Mesenchymal stem cell (in vitro differentiated cells and primary cell): ENCODE results near the gene EMC6.

ENCODE experiments used
- DNase-seq: peaks from one replicate; pipeline ENCODE4 v3.0.0-alpha.2; 2013
- H2AFZ ChIP-seq: one replicate; pipeline ENCODE4 v1.6.1; 2013; ENCODE audit warnings: low read depth, mild to moderate bottlenecking, control low read depth, inconsistent platforms, low read length, moderate library complexity
- H2AK5ac ChIP-seq: 2 replicates; pipeline ENCODE4 v1.6.1; 2013; ENCODE audit warnings: low read length, moderate library complexity, mild to moderate bottlenecking, inconsistent platforms; ENCODE audit not compliant: severe bottlenecking
- H2BK120ac ChIP-seq: one replicate; pipeline ENCODE4 v1.6.1; 2013; ENCODE audit warnings: low read depth, mild to moderate bottlenecking, inconsistent platforms, low read length, moderate library complexity
- H2BK12ac ChIP-seq, 2 experiments: one replicate each; pipeline ENCODE4 v1.6.1; 2013; ENCODE audit warnings: inconsistent platforms in 2 of 2, low read length in 2 of 2, mild to moderate bottlenecking in 2 of 2, moderate library complexity in 2 of 2, control low read depth in 1 of 2
- H2BK15ac ChIP-seq: one replicate; pipeline ENCODE4 v1.6.1; 2013; ENCODE audit warnings: mild to moderate bottlenecking, low read depth, inconsistent platforms; ENCODE audit not compliant: poor library complexity, severe bottlenecking
- H2BK5ac ChIP-seq: 2 replicates; pipeline ENCODE4 v1.6.1; 2013; ENCODE audit warnings: low read depth, mild to moderate bottlenecking, low read length, control low read depth, inconsistent platforms; ENCODE audit not compliant: poor library complexity, severe bottlenecking
- H3K14ac ChIP-seq, 2 experiments: one replicate each; pipeline ENCODE4 v1.6.1; 2013; ENCODE audit warnings: inconsistent platforms in 2 of 2, low read length in 2 of 2, control low read depth in 1 of 2, mild to moderate bottlenecking in 1 of 2, moderate library complexity in 1 of 2
- H3K18ac ChIP-seq, 2 experiments: one replicate each; pipeline ENCODE4 v1.6.1; 2013; ENCODE audit warnings: inconsistent platforms in 2 of 2, low read length in 2 of 2, control low read depth in 1 of 2, low read depth in 1 of 2, mild to moderate bottlenecking in 1 of 2
- H3K23ac ChIP-seq, 2 experiments: one replicate each; pipeline ENCODE4 v1.6.1; 2013; ENCODE audit warnings: inconsistent platforms in 2 of 2, low read length in 2 of 2, mild to moderate bottlenecking in 2 of 2, moderate library complexity in 2 of 2, control low read depth in 1 of 2
- H3K27ac ChIP-seq: 2 replicates; pipeline ENCODE4 v1.5.1; 2013; ENCODE audit warnings: mild to moderate bottlenecking, moderate library complexity, low read length, control low read depth, inconsistent platforms; ENCODE audit not compliant: poor library complexity, severe bottlenecking
- H3K27me3 ChIP-seq, 2 experiments: 2 replicates each; pipeline versions ENCODE4 v1.6.1 to v1.7.0; 2013; ENCODE audit warnings: low read length in 2 of 2, mild to moderate bottlenecking in 2 of 2, moderate library complexity in 2 of 2, control low read depth in 1 of 2, inconsistent platforms in 1 of 2; ENCODE audit not compliant: control insufficient read depth in 1 of 2, insufficient read depth in 1 of 2
- H3K36me3 ChIP-seq, 2 experiments: 2 replicates each; pipeline versions ENCODE4 v1.6.1 to v1.7.0; 2013; ENCODE audit warnings: low read length in 2 of 2, control low read depth in 1 of 2, inconsistent platforms in 1 of 2, low read depth in 1 of 2, mild to moderate bottlenecking in 1 of 2; ENCODE audit not compliant: insufficient read depth in 2 of 2, control insufficient read depth in 1 of 2
- H3K4ac ChIP-seq, 2 experiments: one replicate each; pipeline ENCODE4 v1.6.1; 2013; ENCODE audit warnings: inconsistent platforms in 2 of 2, low read length in 2 of 2, mild to moderate bottlenecking in 2 of 2, moderate library complexity in 2 of 2, control low read depth in 1 of 2, low read depth in 1 of 2
- H3K4me1 ChIP-seq: 2 replicates; pipeline ENCODE4 v1.6.1; 2013; ENCODE audit warnings: low read depth, low read length, control low read depth; ENCODE audit not compliant: control insufficient read depth, insufficient read depth
- H3K4me2 ChIP-seq: 2 replicates; pipeline ENCODE4 v1.6.1; 2013; ENCODE audit warnings: low read length, mild to moderate bottlenecking, inconsistent platforms; ENCODE audit not compliant: poor library complexity, severe bottlenecking
- H3K4me3 ChIP-seq, 2 experiments: 2 replicates each; pipeline versions ENCODE4 v1.5.1 to v1.7.0; 2013; ENCODE audit warnings: low read length in 2 of 2, mild to moderate bottlenecking in 2 of 2, control low read depth in 1 of 2, low read depth in 1 of 2; ENCODE audit not compliant: insufficient read depth in 1 of 2
- H3K79me1 ChIP-seq: replicated peaks from 2 replicates; pipeline ENCODE4 v1.6.1; 2013; ENCODE audit warnings: mild to moderate bottlenecking, control low read depth, low read length, inconsistent platforms; ENCODE audit not compliant: poor library complexity, severe bottlenecking
- H3K9ac ChIP-seq: 2 replicates; pipeline ENCODE4 v1.7.0; 2013; ENCODE audit warnings: mild to moderate bottlenecking, low read length, moderate library complexity
- H3K9me3 ChIP-seq: 2 replicates; pipeline ENCODE4 v1.7.0; 2013; ENCODE audit warnings: mild to moderate bottlenecking, low read length; ENCODE audit not compliant: control insufficient read depth
- H4K8ac ChIP-seq: one replicate; pipeline ENCODE4 v1.6.1; 2013; ENCODE audit warnings: inconsistent platforms, mild to moderate bottlenecking, low read length, moderate library complexity
- H4K91ac ChIP-seq: one replicate; pipeline ENCODE4 v1.6.1; 2013; ENCODE audit warnings: mild to moderate bottlenecking, low read length, inconsistent platforms
- WGBS: methylation state at CpG from one replicate; pipeline ENCODE4 v1.1.7; 2013; ENCODE audit warnings: mixed read lengths; 5-methylcytosine and 5-hydroxymethylcytosine counted together

EMC6 gene

GRCh38 chr17:3675886-3676285 lies 7.3 kb downstream of the EMC6 start:
- WGBS: 93% methylated on average over 11 of the region's 11 CpGs
- Histone ChIP-seq H3K9me3 (no peaks in the 10 kb centered on the region), H2BK12ac (no peak overlapping the region), H3K4ac (no peak overlapping the region), H4K91ac (no peak overlapping the region), H3K4me2 (no peak overlapping the region), H2BK15ac (no peak overlapping the region), H4K8ac (no peak overlapping the region), H2AFZ (no peak overlapping the region), H3K27me3 (peaks cover 16 to 33% of the 10 kb centered on the region in 2 experiments), H3K4me1 (peaks cover 11% of the 10 kb centered on the region), H3K14ac (no peak overlapping the region), H3K23ac (no peak overlapping the region), H3K4me3 (no peak overlapping the region), H2BK5ac (no peak overlapping the region), H3K36me3 (no peaks in the 10 kb centered on the region), H3K9ac (no peak overlapping the region), H2BK120ac (no peak overlapping the region), H3K18ac (no peak overlapping the region), H2AK5ac (no peak overlapping the region), H3K27ac (no peak overlapping the region), H3K79me1 (peaks cover 6% of the 10 kb centered on the region)
- no peak for DNase-seq

DNA sequence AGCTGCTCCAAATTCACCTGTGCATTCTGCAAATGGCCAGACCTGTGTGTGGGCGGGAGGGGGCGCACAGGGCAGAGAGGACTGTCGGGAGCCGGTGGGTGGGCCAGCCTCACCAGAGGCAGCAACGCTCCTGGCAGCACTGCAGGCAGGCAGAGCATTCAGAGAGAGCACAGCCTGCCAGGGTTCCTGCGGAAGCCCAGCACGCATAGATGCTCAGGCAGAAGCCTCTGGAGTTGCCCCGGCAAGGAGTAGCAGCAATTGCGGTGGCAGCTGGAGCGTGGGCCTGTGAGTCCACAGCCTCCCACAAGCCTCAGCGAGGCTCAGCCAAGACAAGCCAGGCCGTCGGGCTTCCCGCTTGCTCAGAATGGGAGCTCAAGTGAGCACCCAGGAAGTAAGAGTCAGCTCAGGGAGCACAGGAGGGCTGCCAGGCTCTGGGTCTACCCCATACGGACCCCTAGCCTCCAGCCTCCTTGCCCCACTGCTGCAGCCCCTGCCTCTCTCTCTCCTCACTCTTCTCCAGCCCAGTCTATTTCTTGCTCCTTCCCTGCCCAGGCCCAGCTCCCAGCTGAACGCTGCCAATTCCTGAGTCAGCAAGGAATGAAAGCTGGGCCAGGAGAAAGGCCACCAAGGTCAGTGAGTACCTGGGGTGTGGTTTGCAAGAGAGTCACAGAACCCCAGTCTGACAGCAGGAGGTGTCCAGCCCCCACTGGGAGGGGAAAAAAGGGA lies 9.6 kb downstream of the EMC6 start:
- H3K4me3 ChIP-seq: no peak overlapping the region
- no peak overlapping the region for H3K4ac ChIP-seq
- no peak overlapping the region for H3K27ac ChIP-seq
- no peak overlapping the region for H2BK15ac ChIP-seq
- 52% methylated on average over 15 of the region's 16 CpGs for WGBS
- no peak overlapping the region for H3K23ac ChIP-seq
- no peak overlapping the region for H3K9ac ChIP-seq
- no peak overlapping the region for H2BK12ac ChIP-seq
- no peak overlapping the region for H3K4me2 ChIP-seq
- no peak overlapping the region for H4K8ac ChIP-seq
- no peaks in the 10 kb centered on the region for H3K9me3 ChIP-seq
- no peak overlapping the region for H3K18ac ChIP-seq
- H2AFZ ChIP-seq: no peak overlapping the region
- no peak for DNase-seq
- H3K4me1 ChIP-seq: peaks cover 11% of the 10 kb centered on the region
- H3K14ac ChIP-seq: no peak overlapping the region
- no peak overlapping the region for H2BK5ac ChIP-seq
- H2AK5ac ChIP-seq: no peak overlapping the region
- no peak overlapping the region for H4K91ac ChIP-seq
- no peaks in the 10 kb centered on the region for H3K79me1 ChIP-seq
- no peaks in the 10 kb centered on the region for H3K36me3 ChIP-seq
- no peak overlapping the region for H2BK120ac ChIP-seq
- H3K27me3 ChIP-seq: peaks cover 26 to 50% of the 10 kb centered on the region in 2 experiments

DNA sequence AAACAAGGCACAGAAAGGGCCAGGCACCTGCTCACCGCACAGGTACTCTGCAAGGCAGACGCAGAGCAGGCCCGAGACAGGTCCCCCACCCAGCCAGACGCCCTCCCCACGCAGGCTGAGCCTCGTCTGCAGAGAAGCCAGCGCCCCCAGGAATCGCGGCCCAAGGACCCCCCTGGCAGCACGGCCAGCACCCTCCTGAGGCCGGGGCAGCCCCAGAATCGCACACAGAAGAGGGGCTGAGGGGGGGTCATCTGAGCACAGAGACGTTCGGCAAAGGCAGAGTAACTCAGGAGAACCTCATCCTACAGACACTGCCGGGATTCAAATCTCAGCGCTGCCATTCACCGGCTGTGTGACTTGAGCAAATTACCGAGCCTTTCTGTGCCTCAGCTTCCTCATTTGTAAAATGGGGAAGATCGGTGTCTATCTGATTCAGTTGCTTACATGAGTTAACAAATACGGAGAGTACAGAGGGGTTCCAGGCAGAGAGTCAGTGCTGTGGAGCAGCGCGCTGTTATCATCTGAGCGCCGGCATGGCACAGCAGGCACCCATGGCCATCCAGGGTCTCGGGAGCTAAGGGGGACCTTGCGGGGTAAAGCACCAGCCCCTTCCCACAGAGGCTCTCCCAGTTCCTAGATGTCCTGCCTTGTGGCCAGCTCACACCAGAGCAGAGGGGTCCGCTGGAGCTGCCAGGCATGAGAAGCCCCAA lies 10.4 kb downstream of the EMC6 start:
- no peak overlapping the region for H4K91ac ChIP-seq
- no peak overlapping the region for H2BK15ac ChIP-seq
- H3K4ac ChIP-seq: no peak overlapping the region
- 93% methylated on average over 27 of the region's 27 CpGs for WGBS
- no peaks in the 10 kb centered on the region for H3K9me3 ChIP-seq
- peaks cover 30 to 54% of the 10 kb centered on the region in 2 experiments for H3K27me3 ChIP-seq
- H3K4me2 ChIP-seq: no peak overlapping the region
- no peak overlapping the region for H2AK5ac ChIP-seq
- no peak for DNase-seq
- no peak overlapping the region for H3K18ac ChIP-seq
- H3K9ac ChIP-seq: no peak overlapping the region
- H2BK5ac ChIP-seq: no peak overlapping the region
- no peak overlapping the region for H3K14ac ChIP-seq
- H3K36me3 ChIP-seq: no peaks in the 10 kb centered on the region
- no peak overlapping the region for H2BK12ac ChIP-seq
- H3K23ac ChIP-seq: no peak overlapping the region
- H3K27ac ChIP-seq: no peak overlapping the region
- no peaks in the 10 kb centered on the region for H3K79me1 ChIP-seq
- H2BK120ac ChIP-seq: no peak overlapping the region
- H3K4me3 ChIP-seq: no peak overlapping the region
- H4K8ac ChIP-seq: no peak overlapping the region
- peaks cover 11% of the 10 kb centered on the region for H3K4me1 ChIP-seq
- no peak overlapping the region for H2AFZ ChIP-seq

DNA sequence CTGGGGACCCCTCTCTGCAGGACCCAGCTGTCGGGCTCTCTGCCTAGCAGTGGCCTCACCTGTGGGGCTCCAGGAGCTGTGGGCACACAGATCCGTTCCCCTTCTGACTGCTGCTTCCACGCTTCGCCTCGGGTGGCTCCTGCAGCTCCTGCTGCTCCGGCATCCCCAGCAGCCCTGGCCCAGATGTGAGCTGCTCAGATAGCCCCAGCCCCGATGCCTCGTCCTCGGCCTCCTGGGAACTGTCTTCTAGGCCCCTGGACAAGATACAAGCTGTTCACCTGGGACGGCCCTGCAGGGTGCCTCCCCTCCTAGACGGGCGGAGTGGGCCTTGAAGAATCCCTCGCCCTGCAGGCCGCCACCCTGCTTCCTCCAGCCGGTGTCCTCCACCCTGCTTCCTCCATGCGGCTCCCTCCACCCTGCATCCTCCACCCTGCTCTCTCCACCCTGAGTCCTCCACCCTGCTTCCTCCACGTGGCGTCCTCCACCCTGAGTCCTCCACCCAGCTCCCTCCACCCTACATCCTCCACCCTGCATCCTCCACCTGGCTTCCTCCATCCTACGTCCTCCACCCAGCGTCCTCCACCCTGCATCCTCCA lies 11.0 kb downstream of the EMC6 start:
- H4K8ac ChIP-seq: no peak overlapping the region
- no peak overlapping the region for H2BK120ac ChIP-seq
- H2AK5ac ChIP-seq: no peak overlapping the region
- H3K4me3 ChIP-seq: no peak overlapping the region
- no peak overlapping the region for H3K4ac ChIP-seq
- 84% methylated on average over 20 of the region's 20 CpGs for WGBS
- H3K4me2 ChIP-seq: no peak overlapping the region
- H3K4me1 ChIP-seq: peaks cover 11% of the 10 kb centered on the region
- no peak for DNase-seq
- no peak overlapping the region for H2BK5ac ChIP-seq
- no peak overlapping the region for H2AFZ ChIP-seq
- H3K79me1 ChIP-seq: no peaks in the 10 kb centered on the region
- H2BK12ac ChIP-seq: no peak overlapping the region
- H3K27ac ChIP-seq: no peak overlapping the region
- no peak overlapping the region for H3K23ac ChIP-seq
- H4K91ac ChIP-seq: no peak overlapping the region
- no peaks in the 10 kb centered on the region for H3K9me3 ChIP-seq
- H3K18ac ChIP-seq: no peak overlapping the region
- H3K9ac ChIP-seq: no peak overlapping the region
- peaks cover 35 to 58% of the 10 kb centered on the region in 2 experiments for H3K27me3 ChIP-seq
- no peak overlapping the region for H2BK15ac ChIP-seq
- no peak overlapping the region for H3K14ac ChIP-seq
- no peaks in the 10 kb centered on the region for H3K36me3 ChIP-seq
